ENCODE results near the gene LEAP2.

LEAP2 gene

DNA sequence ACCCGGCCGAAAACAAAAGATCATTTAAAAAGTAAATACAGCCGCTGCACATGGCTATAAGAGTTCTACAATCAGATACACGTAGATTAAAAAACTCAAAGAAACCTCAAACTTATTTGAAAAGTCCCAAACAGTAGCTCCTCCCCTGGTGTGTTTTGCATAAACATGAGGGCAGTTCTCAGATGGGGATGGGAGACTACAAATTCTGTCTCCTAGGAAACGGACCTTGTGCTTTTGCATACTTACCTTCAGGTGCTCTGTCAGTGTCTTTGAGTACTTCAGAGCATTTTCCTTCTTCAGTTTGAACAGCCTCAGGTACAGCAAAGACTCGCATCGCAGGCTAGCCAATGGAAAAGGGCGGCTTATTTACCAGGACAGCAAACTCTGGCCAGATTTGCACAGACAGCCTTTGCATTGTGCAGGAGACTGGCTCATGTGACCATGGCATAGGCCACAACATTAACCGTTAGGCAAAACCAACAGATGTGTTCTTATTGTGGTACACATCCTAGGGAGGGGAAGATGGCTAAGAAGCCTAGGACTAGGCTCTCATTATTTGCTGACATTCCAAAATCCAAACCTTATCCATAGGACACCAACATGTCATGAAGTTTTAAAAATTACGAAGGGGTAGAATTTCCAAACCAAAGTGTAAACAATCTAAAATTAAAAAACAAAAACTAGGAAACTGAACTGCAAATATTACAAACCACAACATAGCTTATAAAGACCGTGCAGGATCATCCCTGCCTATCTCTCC, 12.8 kb downstream of the LEAP2 start:
- Histone ChIP-seq H3K36me3 (ENCODE audit: control insufficient read depth in 2 of 2, insufficient read depth in 1 of 2, low read length in 2 of 2) (peaks cover 72 to 83% of the 10 kb centered on the region in 2 experiments), H3K4me1 (ENCODE audit: control insufficient read depth, insufficient read depth, low read length) (no peaks in the 10 kb centered on the region), H3K9me3 (ENCODE audit: control insufficient read depth, insufficient read depth, low read depth, low read length) (no peaks in the 10 kb centered on the region), H3K27ac (ENCODE audit: extremely low read depth, low read depth, low read length) (no peak overlapping the region), H3K4me3 (ENCODE audit: low read depth, low read length) (no peak overlapping the region)
- TF ChIP-seq ZNF366 (tag by site-specific recombination; conservative IDR thresholded peaks at IDR 0.05) (no peak), PRDM2 (tag by site-specific recombination; IDR thresholded peaks at IDR 0.05; ENCODE audit: borderline replicate concordance) (no peak), ZNF624 (tag by site-specific recombination; IDR thresholded peaks at IDR 0.05) (no peak), ZNF561 (tag by site-specific recombination; IDR thresholded peaks at IDR 0.05; ENCODE audit: borderline replicate concordance) (no peak), ZNF596 (tag by site-specific recombination; IDR thresholded peaks at IDR 0.05) (no peak), ZNF239 (tag by site-specific recombination; IDR thresholded peaks at IDR 0.05) (no peak), KLF16 (tag by site-specific recombination; IDR thresholded peaks at IDR 0.05) (no peak), ZNF555 (tag by site-specific recombination; conservative IDR thresholded peaks at IDR 0.05) (no peak), ZNF521 (tag by site-specific recombination; IDR thresholded peaks at IDR 0.05) (no peak), ZNF274 (IDR thresholded peaks at IDR 0.05; ENCODE audit: low read length) (no peak), ZNF274 (tag by site-specific recombination; IDR thresholded peaks at IDR 0.05; ENCODE audit: borderline replicate concordance) (no peak), ZNF501 (tag by site-specific recombination; IDR thresholded peaks at IDR 0.05) (no peak), ZNF112 (tag by site-specific recombination; IDR thresholded peaks at IDR 0.05) (no peak), ZNF292 (tag by site-specific recombination; IDR thresholded peaks at IDR 0.05; ENCODE audit: borderline replicate concordance, low read depth) (no peak), ZNF585B (tag by site-specific recombination; IDR thresholded peaks at IDR 0.05) (no peak)
- TF ChIP-seq, protein P1, sequence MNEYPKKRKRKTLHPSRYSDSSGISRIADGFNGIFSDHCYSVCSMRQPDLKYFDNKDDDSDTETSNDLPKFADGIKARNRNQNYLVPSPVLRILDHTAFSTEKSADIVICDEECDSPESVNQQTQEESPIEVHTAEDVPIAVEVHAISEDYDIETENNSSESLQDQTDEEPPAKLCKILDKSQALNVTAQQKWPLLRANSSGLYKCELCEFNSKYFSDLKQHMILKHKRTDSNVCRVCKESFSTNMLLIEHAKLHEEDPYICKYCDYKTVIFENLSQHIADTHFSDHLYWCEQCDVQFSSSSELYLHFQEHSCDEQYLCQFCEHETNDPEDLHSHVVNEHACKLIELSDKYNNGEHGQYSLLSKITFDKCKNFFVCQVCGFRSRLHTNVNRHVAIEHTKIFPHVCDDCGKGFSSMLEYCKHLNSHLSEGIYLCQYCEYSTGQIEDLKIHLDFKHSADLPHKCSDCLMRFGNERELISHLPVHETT (tag by site-specific recombination; IDR thresholded peaks at IDR 0.05), result no peak
- TF ChIP-seq, protein P2, sequence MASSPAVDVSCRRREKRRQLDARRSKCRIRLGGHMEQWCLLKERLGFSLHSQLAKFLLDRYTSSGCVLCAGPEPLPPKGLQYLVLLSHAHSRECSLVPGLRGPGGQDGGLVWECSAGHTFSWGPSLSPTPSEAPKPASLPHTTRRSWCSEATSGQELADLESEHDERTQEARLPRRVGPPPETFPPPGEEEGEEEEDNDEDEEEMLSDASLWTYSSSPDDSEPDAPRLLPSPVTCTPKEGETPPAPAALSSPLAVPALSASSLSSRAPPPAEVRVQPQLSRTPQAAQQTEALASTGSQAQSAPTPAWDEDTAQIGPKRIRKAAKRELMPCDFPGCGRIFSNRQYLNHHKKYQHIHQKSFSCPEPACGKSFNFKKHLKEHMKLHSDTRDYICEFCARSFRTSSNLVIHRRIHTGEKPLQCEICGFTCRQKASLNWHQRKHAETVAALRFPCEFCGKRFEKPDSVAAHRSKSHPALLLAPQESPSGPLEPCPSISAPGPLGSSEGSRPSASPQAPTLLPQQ (tag by site-specific recombination; IDR thresholded peaks at IDR 0.05), result no peak
- POLR2A ChIA-PET, result no interaction called here
- CTCF ChIA-PET, result no interaction called here
